Measurements from ENCODE around the gene CHMP6. TPM values are rescaled to one million over a fixed set of nuclear protein-coding genes. Genes with fewer than 3 reads are reported as not detected.
"Not testable (repeated sequence)": the region's sequence is repeated elsewhere in the genome, so short reads cannot be mapped to it uniquely, and the experiment has no call there.

Gene CHMP6
- total RNA-seq, 2 donors from 2014 or later = 11.2 to 12.2 TPM

GRCh38 chr17:81021531-81022343 is 30.1 kb downstream of the CHMP6 start:
- H3K4me3 Mint-ChIP-seq = no peak overlapping the region
- peaks cover 3 to 6% of the 10 kb centered on the region in 2 donors for H3K36me3 Mint-ChIP-seq (ENCODE audit: insufficient read depth in 2 of 2)
- no peak overlapping the region for H3K27ac Mint-ChIP-seq
- H3K27me3 Mint-ChIP-seq (ENCODE audit: low read depth) = peaks cover 2% of the 10 kb centered on the region
- DNase-seq (no peak), ATAC-seq (replicated peaks in 1 of 2) (no peak)
- peaks cover 20% of the 10 kb centered on the region for H3K4me1 Mint-ChIP-seq (ENCODE audit: low read depth)
- peaks cover 0 to 1% of the 10 kb centered on the region in 2 donors for H3K9me3 Mint-ChIP-seq

DNA sequence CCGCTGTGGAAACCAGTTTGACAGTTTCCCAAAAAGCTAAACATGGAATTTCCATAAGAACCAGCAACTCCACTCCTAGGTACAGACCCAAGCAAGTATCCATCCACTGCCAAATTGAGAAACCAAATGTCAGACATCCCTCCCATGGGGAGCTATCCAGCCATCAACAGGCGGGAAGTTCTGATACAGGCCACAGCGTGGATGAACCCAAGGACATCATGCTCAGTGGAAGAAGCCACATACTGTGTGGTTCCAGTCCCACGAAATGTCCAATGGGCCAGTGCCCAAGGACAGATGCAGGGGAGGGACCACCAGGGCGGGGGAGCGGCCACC is 30.7 kb downstream of the CHMP6 start:
- Mint-ChIP-seq H3K9me3 (peaks cover 2 to 5% of the 10 kb centered on the region in 2 donors), H3K4me1 (ENCODE audit: low read depth) (peaks cover 20% of the 10 kb centered on the region), H3K27me3 (ENCODE audit: low read depth) (peaks cover 7% of the 10 kb centered on the region), H3K36me3 (ENCODE audit: insufficient read depth in 2 of 2) (peaks cover 4 to 9% of the 10 kb centered on the region in 2 donors), H3K27ac (no peak overlapping the region), H3K4me3 (no peak overlapping the region)
- no peak for ATAC-seq (replicated peaks in 1 of 2)
- no peak for DNase-seq

DNA sequence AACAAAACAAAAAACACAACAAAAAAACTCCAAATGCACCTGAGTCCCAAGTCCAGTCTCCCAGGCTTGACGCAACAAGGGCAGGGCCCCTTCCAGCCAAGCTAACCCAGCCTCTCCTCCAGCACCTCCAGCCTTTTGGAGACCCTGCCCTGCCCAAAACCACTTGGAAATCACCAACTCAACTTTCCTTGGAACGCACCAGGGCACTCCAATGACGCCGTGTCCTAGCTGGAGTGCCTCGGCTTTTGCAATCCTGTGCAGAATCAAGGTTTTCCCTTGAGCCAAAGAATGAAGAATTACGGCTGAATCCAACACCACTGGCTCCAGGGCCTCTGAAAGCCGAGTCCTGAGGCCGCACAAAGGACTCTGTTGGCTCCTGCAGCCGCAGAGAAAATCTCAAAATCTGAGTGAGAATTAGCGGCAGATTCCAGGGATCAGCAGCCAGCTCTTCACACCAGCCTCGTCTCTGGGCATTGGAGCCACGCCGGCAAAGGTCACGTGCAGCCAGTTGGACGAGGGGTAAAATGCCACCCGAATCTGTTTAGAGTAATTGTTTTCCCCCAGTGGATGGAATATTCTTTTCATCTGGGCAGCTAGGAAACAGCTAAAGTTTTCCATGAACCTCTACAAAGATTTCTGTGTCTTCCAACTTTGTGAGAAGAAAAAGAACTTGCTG is 33.6 kb downstream of the CHMP6 start:
- peaks cover 4 to 9% of the 10 kb centered on the region in 2 donors for H3K36me3 Mint-ChIP-seq (ENCODE audit: insufficient read depth in 2 of 2)
- no peak for DNase-seq
- H3K4me3 Mint-ChIP-seq = no peak overlapping the region
- ATAC-seq (replicated peaks in 1 of 2) = no peak
- peaks cover 5% of the 10 kb centered on the region for H3K4me1 Mint-ChIP-seq (ENCODE audit: low read depth)
- peaks cover 2 to 5% of the 10 kb centered on the region in 2 donors for H3K9me3 Mint-ChIP-seq
- H3K27me3 Mint-ChIP-seq (ENCODE audit: low read depth) = peaks cover 7% of the 10 kb centered on the region
- no peak overlapping the region for H3K27ac Mint-ChIP-seq

GRCh38 chr17:81025741-81026129 is 34.1 kb downstream of the CHMP6 start:
- peaks cover 5% of the 10 kb centered on the region for H3K4me1 Mint-ChIP-seq (ENCODE audit: low read depth)

DNA sequence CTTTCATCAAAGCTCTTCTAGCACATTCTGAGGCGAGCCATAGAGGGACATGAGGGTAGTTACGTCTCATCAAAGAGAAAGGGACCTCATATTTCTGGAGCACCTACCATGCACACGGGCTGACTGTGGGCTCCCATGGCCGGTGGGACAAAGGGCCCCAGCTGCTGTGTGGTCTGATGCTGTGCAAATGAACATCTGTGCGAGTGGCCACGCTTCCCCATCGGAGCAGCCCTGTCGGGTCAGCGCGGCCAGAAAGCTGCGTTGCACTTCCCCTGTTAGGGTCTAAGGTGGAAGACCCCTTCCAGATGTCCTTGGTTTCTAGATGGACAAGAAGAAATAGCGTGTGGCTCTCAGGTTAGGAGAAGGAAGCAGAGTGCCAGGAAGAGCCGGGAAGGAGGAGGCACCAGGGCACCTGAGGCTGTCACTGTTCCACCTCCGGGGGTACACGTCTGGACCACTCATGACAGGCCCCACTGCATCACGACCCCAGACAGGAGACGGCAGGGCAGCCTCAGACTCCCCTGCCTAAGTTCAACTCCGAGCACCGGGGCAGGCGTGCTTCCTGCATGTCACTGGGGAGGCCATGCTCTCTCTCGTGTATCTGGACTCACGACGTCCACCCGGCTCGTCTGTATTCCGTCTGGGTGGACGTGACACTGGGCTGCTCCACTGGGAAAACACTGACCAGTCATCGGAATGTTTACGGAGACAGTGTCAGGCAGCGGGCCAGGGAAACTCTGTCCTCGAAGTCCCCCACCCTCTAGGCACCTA is 34.8 kb downstream of the CHMP6 start:
- H3K9me3 Mint-ChIP-seq = peaks cover 2 to 5% of the 10 kb centered on the region in 2 donors
- DNase-seq = no peak
- H3K4me1 Mint-ChIP-seq (ENCODE audit: low read depth) = peaks cover 5% of the 10 kb centered on the region
- peaks cover 4 to 9% of the 10 kb centered on the region in 2 donors for H3K36me3 Mint-ChIP-seq (ENCODE audit: insufficient read depth in 2 of 2)
- no peak for ATAC-seq (replicated peaks in 1 of 2)
- H3K27ac Mint-ChIP-seq = no peak overlapping the region
- H3K4me3 Mint-ChIP-seq = no peak overlapping the region
- H3K27me3 Mint-ChIP-seq (ENCODE audit: low read depth) = peaks cover 7% of the 10 kb centered on the region

More at GRCh38 chr17:81025741-81026129, 34.1 kb downstream of the CHMP6 start:
- peaks cover 2 to 5% of the 10 kb centered on the region in 2 donors for H3K9me3 Mint-ChIP-seq
- H3K36me3 Mint-ChIP-seq (ENCODE audit: insufficient read depth in 2 of 2) = peaks cover 4 to 9% of the 10 kb centered on the region in 2 donors
- H3K27ac Mint-ChIP-seq = no peak overlapping the region
- H3K27me3 Mint-ChIP-seq (ENCODE audit: low read depth) = peaks cover 7% of the 10 kb centered on the region
- no peak for DNase-seq
- H3K4me3 Mint-ChIP-seq = no peak overlapping the region
- no peak for ATAC-seq (replicated peaks in 1 of 2)

- Mint-ChIP-seq H3K27ac (no peak overlapping the region), H3K9me3 (peaks cover 2 to 5% of the 10 kb centered on the region in 2 donors), H3K4me3 (no peak overlapping the region), H3K4me1 (ENCODE audit: low read depth) (peaks cover 5% of the 10 kb centered on the region), H3K27me3 (ENCODE audit: low read depth) (peaks cover 7% of the 10 kb centered on the region), H3K36me3 (ENCODE audit: insufficient read depth in 2 of 2) (peaks cover 4 to 9% of the 10 kb centered on the region in 2 donors)
- ATAC-seq (replicated peaks in 1 of 2) = no peak
- DNase-seq = no peak
Measured at GRCh38 chr17:81027038-81027437, 35.4 kb downstream of the CHMP6 start.

DNA sequence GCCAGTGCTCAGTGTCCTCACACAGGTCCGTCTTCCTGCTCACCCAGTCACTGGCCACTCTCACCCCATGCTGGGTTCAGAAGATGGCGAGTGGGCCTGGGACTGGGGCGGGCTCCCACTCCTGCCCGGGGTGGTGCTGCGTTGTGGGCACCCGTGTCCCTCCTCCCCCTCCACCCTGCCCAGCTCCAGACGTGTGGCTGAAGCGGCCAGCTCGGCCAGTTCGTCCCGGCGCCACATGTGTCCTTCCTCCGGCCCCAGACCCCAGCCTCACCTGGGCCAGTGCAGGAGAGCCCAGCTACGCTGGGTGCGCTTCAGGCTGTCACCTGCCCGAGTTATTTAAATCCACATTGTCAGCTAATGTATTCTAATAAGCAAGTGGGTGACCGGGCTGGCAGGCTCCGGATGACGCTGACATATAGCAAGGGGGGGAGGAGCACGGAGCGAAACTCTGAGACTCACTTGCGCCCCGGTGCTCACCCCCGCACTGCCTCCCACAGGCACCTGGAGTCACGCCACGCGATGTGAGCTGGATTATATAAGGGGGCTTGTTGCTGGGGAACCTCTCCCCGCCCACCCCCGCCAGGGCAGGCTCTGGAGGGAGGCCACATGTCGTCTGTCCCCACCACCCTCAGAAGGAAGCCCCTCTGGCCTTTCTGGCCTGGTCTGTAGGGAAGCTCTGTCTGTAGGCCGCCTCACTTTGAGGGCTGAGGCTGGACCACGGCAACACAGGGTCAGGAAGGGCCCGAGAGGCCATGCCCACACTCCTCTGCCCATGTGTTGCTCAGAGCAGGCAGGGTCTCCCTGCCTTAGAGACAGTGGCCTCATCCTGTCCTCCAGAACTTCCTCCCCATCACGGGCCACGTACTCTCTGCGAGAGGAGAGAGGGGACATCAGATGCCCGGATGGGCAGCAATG is 36.2 kb downstream of the CHMP6 start:
- peaks cover 2 to 5% of the 10 kb centered on the region in 2 donors for H3K9me3 Mint-ChIP-seq
- H3K4me1 Mint-ChIP-seq (ENCODE audit: low read depth) = peaks cover 5% of the 10 kb centered on the region
- H3K36me3 Mint-ChIP-seq (ENCODE audit: insufficient read depth in 2 of 2) = peaks cover 4 to 9% of the 10 kb centered on the region in 2 donors
- ATAC-seq (replicated peaks in 1 of 2) (peak in 1 of 2 donors; percentile 32), DNase-seq (no peak)
- H3K4me3 Mint-ChIP-seq = no peak overlapping the region
- peaks cover 9% of the 10 kb centered on the region for H3K27me3 Mint-ChIP-seq (ENCODE audit: low read depth)
- H3K27ac Mint-ChIP-seq = no peak overlapping the region

GRCh38 chr17:81028506-81028858 is 36.8 kb downstream of the CHMP6 start:
- Mint-ChIP-seq H3K27ac (no peak overlapping the region), H3K36me3 (ENCODE audit: insufficient read depth in 2 of 2) (peaks cover 4 to 9% of the 10 kb centered on the region in 2 donors), H3K9me3 (peaks cover 2 to 5% of the 10 kb centered on the region in 2 donors), H3K4me1 (ENCODE audit: low read depth) (peaks cover 5% of the 10 kb centered on the region), H3K4me3 (no peak overlapping the region), H3K27me3 (ENCODE audit: low read depth) (peaks cover 16% of the 10 kb centered on the region)
- DNase-seq = no peak
- no peak for ATAC-seq (replicated peaks in 1 of 2)

GRCh38 chr17:81029859-81030258 is 38.2 kb downstream of the CHMP6 start:
- ATAC-seq (replicated peaks in 1 of 2) (no peak), DNase-seq (no peak)
- Mint-ChIP-seq H3K9me3 (peaks cover 2 to 5% of the 10 kb centered on the region in 2 donors), H3K27me3 (ENCODE audit: low read depth) (peaks cover 24% of the 10 kb centered on the region), H3K27ac (no peak overlapping the region), H3K4me3 (no peak overlapping the region), H3K36me3 (ENCODE audit: insufficient read depth in 2 of 2) (peaks cover 5 to 9% of the 10 kb centered on the region in 2 donors), H3K4me1 (ENCODE audit: low read depth) (peaks cover 8% of the 10 kb centered on the region)

GRCh38 chr17:81030312-81030711 is 38.7 kb downstream of the CHMP6 start:
- H3K4me1 Mint-ChIP-seq (ENCODE audit: low read depth); DNase-seq; ATAC-seq (replicated peaks in 1 of 2); H3K9me3 Mint-ChIP-seq; H3K27ac Mint-ChIP-seq; H3K4me3 Mint-ChIP-seq; H3K36me3 Mint-ChIP-seq (ENCODE audit: insufficient read depth in 2 of 2): not testable (repeated sequence)
- peaks cover 24% of the 10 kb centered on the region for H3K27me3 Mint-ChIP-seq (ENCODE audit: low read depth)

- peaks cover 27% of the 10 kb centered on the region for H3K27me3 Mint-ChIP-seq (ENCODE audit: low read depth)
- H3K4me3 Mint-ChIP-seq = no peak overlapping the region
- ATAC-seq (replicated peaks in 1 of 2) (no peak), DNase-seq (no peak)
- peaks cover 2 to 5% of the 10 kb centered on the region in 2 donors for H3K9me3 Mint-ChIP-seq
- H3K4me1 Mint-ChIP-seq (ENCODE audit: low read depth) = peaks cover 11% of the 10 kb centered on the region
- no peak overlapping the region for H3K27ac Mint-ChIP-seq
- peaks cover 5 to 9% of the 10 kb centered on the region in 2 donors for H3K36me3 Mint-ChIP-seq (ENCODE audit: insufficient read depth in 2 of 2)
Measured at GRCh38 chr17:81030741-81031565, 39.3 kb downstream of the CHMP6 start.
